GM10266 (cell line): Measurements from ENCODE around the gene UQCRHL.

Experiments used
- DNase-seq: peaks from one replicate; pipeline ENCODE4 v3.0.0; 2012; ENCODE audit errors: extremely low spot score
- TF ChIP-seq, protein P1 (sequence below): IDR thresholded peaks from 2 replicates; pipeline ENCODE4 v1.5.1; 2012; ENCODE audit warnings: mild to moderate bottlenecking, low read depth; ENCODE audit not compliant: control insufficient read depth, insufficient read depth; ENCODE audit errors: missing control alignments

The UQCRHL gene

DNA sequence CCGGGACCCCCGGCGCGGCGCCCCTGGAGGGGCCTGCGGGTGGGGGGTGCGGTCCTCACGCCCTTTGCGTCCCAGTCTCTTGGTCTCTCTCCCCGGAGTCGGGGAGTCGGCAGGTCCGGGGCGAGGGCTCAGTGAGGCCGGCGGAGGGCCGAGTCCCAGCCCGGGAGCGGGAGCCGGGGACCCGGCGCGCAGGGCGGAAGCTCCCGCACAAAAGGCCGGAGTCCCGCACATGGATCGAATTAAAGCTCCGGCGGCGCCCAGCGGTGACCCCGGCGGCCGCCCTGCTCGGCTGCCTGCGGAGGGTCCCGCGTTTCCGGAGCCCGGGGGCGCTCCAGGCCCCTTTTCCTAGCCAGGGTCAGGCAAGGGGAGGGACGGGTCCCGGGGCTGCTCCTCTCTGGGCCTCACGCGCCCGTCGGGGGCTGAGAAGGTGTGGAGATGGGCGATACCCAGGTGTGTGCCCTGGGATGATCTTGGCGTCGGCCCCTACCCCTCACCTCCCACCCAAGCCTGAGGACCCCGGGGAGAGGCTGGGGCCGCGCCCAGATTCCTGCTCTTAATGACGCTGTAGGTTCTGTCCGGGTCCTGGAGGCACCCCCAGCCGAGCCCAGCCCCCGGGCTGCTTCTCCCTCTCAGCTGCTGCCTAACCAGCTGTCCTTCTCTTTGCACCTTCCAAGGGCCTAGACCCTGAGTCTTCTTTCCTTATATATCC is 48.3 kb downstream of the UQCRHL start:
- TF ChIP-seq, protein P1, sequence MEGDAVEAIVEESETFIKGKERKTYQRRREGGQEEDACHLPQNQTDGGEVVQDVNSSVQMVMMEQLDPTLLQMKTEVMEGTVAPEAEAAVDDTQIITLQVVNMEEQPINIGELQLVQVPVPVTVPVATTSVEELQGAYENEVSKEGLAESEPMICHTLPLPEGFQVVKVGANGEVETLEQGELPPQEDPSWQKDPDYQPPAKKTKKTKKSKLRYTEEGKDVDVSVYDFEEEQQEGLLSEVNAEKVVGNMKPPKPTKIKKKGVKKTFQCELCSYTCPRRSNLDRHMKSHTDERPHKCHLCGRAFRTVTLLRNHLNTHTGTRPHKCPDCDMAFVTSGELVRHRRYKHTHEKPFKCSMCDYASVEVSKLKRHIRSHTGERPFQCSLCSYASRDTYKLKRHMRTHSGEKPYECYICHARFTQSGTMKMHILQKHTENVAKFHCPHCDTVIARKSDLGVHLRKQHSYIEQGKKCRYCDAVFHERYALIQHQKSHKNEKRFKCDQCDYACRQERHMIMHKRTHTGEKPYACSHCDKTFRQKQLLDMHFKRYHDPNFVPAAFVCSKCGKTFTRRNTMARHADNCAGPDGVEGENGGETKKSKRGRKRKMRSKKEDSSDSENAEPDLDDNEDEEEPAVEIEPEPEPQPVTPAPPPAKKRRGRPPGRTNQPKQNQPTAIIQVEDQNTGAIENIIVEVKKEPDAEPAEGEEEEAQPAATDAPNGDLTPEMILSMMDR: no peak
- no peak for DNase-seq

GRCh38 chr1:15758343-15758931 is 49.0 kb downstream of the UQCRHL start, which contains the start of gene FBLIM1:
TSS of gene FBLIM1 (plus strand) at chr1:15758795. CDS start at chr1:15764984, 6,189 bp downstream.
- DNase-seq: no peak
- TF ChIP-seq, protein P1: no peak

GRCh38 chr1:15757575-15758342 is 49.7 kb downstream of the UQCRHL start:
- TF ChIP-seq, protein P1: no peak
- no peak for DNase-seq
